Fibroblast of lung (primary cell): Measurements from ENCODE around the gene PAM. TPM values are rescaled to one million over a fixed set of nuclear protein-coding genes. Genes with fewer than 3 reads are reported as not detected.

ENCODE experiments used
- DNase-seq, 2 donors: peaks; one replicate each; pipeline versions ENCODE4 v3.0.0 to v3.0.0-alpha.2; 2010; ENCODE audit warnings: low read depth in 2 of 2
- H2AFZ ChIP-seq: 2 replicates; pipeline ENCODE4 v1.5.1; 2012; ENCODE audit warnings: low read length, control low read depth, inconsistent platforms
- H3K27ac ChIP-seq: 2 replicates; pipeline ENCODE4 v1.5.1; 2011; ENCODE audit warnings: low read length, control low read depth; ENCODE audit not compliant: insufficient read depth
- H3K27me3 ChIP-seq: 2 replicates; pipeline ENCODE4 v1.5.1; 2011; ENCODE audit warnings: mild to moderate bottlenecking, low read length; ENCODE audit not compliant: control insufficient read depth, insufficient read depth
- H3K36me3 ChIP-seq: 2 replicates; pipeline ENCODE4 v1.5.1; 2011; ENCODE audit warnings: low read length; ENCODE audit not compliant: control insufficient read depth, insufficient read depth
- H3K4me1 ChIP-seq: 2 replicates; pipeline ENCODE4 v1.5.1; 2011; ENCODE audit warnings: low read length; ENCODE audit not compliant: control insufficient read depth, insufficient read depth; ENCODE audit errors: extremely low read depth
- H3K4me2 ChIP-seq: 2 replicates; pipeline ENCODE4 v1.5.1; 2011; ENCODE audit warnings: low read length, control low read depth; ENCODE audit not compliant: insufficient read depth; ENCODE audit errors: extremely low read depth
- H3K4me3 ChIP-seq, 4 experiments: fragments of 200-600 bp in 1 of 4; sonication (generic) in 1 of 4; replicated peaks in 1 of 4; 2 replicates each; pipeline ENCODE4 v1.5.1; 2011 to 2016; ENCODE audit warnings: low read length in 4 of 4, low read depth in 3 of 4, mild to moderate bottlenecking in 3 of 4, control low read depth in 2 of 4, inconsistent platforms in 1 of 4, mixed read lengths in 1 of 4; ENCODE audit not compliant: insufficient read depth in 1 of 4; ENCODE audit errors: control extremely low read depth in 1 of 4
- H3K79me2 ChIP-seq: 2 replicates; pipeline ENCODE4 v1.5.1; 2012; ENCODE audit warnings: mild to moderate bottlenecking, low read length, inconsistent platforms; ENCODE audit not compliant: control insufficient read depth, insufficient read depth
- H3K9ac ChIP-seq: 2 replicates; pipeline ENCODE4 v1.5.1; 2011; ENCODE audit warnings: mild to moderate bottlenecking, low read length, control low read depth; ENCODE audit not compliant: insufficient read depth
- H3K9me3 ChIP-seq: 2 replicates; pipeline ENCODE4 v1.5.1; 2012; ENCODE audit warnings: low read depth, low read length; ENCODE audit not compliant: control insufficient read depth, insufficient read depth
- H4K20me1 ChIP-seq: 2 replicates; pipeline ENCODE4 v1.5.1; 2011; ENCODE audit warnings: low read length; ENCODE audit not compliant: control insufficient read depth, insufficient read depth; ENCODE audit errors: extremely low read depth
- EZH2 ChIP-seq: IDR thresholded peaks from 2 replicates; pipeline ENCODE4 v1.5.1; 2012; ENCODE audit warnings: low read length, control low read depth, mild to moderate bottlenecking; ENCODE audit errors: missing control alignments
- polyA plus RNA-seq, 2 donors: library from polyadenylated mRNA; depleted of rRNA in 1 of 2; stranded (reverse) in 1 of 2; unstranded in 1 of 2; fragments of >200 nt; gene quantifications; 2 replicates each; pipeline ENCODE4 v1.2.1, GENCODE V29; 2011 to 2012; ENCODE audit warnings: missing spikeins in 1 of 2
- total RNA-seq: library from RNA; depleted of rRNA; stranded (reverse); fragments of >200 nt; gene quantifications from 2 replicates; pipeline ENCODE4 v1.2.1, GENCODE V29; 2014
- TF ChIP-seq, protein P1 (sequence below), 2 donors: IDR thresholded peaks in 1 of 2; conservative IDR thresholded peaks in 1 of 2; 1 replicate in 1 of 2; 2 replicates in 1 of 2; pipeline ENCODE4 v1.5.1; 2011 to 2012; ENCODE audit warnings: low read length in 2 of 2, control low read depth in 1 of 2, inconsistent platforms in 1 of 2, low read depth in 1 of 2, mild to moderate bottlenecking in 1 of 2

Gene PAM
- total and polyA plus RNA-seq, 2 donors (not counting 1 experiment from before 2014, with no cell fraction given) = 404 to 405 TPM

GRCh38 chr5:102823441-102823874 lies 68.4 kb downstream of the PAM start:
- no peaks in the 10 kb centered on the region for H3K79me2 ChIP-seq
- no peaks in the 10 kb centered on the region for H4K20me1 ChIP-seq
- TF ChIP-seq EZH2 = no peak
- TF ChIP-seq, protein P1, sequence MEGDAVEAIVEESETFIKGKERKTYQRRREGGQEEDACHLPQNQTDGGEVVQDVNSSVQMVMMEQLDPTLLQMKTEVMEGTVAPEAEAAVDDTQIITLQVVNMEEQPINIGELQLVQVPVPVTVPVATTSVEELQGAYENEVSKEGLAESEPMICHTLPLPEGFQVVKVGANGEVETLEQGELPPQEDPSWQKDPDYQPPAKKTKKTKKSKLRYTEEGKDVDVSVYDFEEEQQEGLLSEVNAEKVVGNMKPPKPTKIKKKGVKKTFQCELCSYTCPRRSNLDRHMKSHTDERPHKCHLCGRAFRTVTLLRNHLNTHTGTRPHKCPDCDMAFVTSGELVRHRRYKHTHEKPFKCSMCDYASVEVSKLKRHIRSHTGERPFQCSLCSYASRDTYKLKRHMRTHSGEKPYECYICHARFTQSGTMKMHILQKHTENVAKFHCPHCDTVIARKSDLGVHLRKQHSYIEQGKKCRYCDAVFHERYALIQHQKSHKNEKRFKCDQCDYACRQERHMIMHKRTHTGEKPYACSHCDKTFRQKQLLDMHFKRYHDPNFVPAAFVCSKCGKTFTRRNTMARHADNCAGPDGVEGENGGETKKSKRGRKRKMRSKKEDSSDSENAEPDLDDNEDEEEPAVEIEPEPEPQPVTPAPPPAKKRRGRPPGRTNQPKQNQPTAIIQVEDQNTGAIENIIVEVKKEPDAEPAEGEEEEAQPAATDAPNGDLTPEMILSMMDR (conservative IDR thresholded peaks at IDR 0.05 in 1 of 2, IDR thresholded peaks at IDR 0.05 in 1 of 2; ENCODE audit: low read depth in 1 of 2, low read length in 2 of 2) = no peak
- peak; percentile 28 to 91 for DNase-seq
- H3K27ac ChIP-seq = no peak overlapping the region
- H3K4me2 ChIP-seq = no peak overlapping the region
- H3K27me3 ChIP-seq = no peaks in the 10 kb centered on the region
- no peaks in the 10 kb centered on the region for H3K9me3 ChIP-seq
- H3K36me3 ChIP-seq = no peaks in the 10 kb centered on the region
- H2AFZ ChIP-seq = no peak overlapping the region
- H3K4me1 ChIP-seq = peaks cover 2% of the 10 kb centered on the region
- no peak overlapping the region for H3K9ac ChIP-seq
- H3K4me3 ChIP-seq = no peak overlapping the region

- Histone ChIP-seq H3K4me2 (no peak overlapping the region), H3K9ac (no peak overlapping the region), H3K27me3 (no peaks in the 10 kb centered on the region), H3K4me3 (no peak overlapping the region), H4K20me1 (no peaks in the 10 kb centered on the region), H2AFZ (no peak overlapping the region), H3K9me3 (no peaks in the 10 kb centered on the region), H3K79me2 (no peaks in the 10 kb centered on the region), H3K27ac (no peak overlapping the region), H3K4me1 (peaks cover 2% of the 10 kb centered on the region), H3K36me3 (no peaks in the 10 kb centered on the region)
- TF ChIP-seq, protein P1 (conservative IDR thresholded peaks at IDR 0.05 in 1 of 2, IDR thresholded peaks at IDR 0.05 in 1 of 2; ENCODE audit: low read depth in 1 of 2, low read length in 2 of 2) = no peak
- TF ChIP-seq EZH2 = no peak
- no peak for DNase-seq
Observed at GRCh38 chr5:102826629-102827028, 71.5 kb downstream of the PAM start.

GRCh38 chr5:102830241-102830640 lies 75.1 kb downstream of the PAM start:
- Histone ChIP-seq H3K4me2 (no peak overlapping the region), H3K4me1 (peaks cover 2% of the 10 kb centered on the region), H2AFZ (no peak overlapping the region), H3K9me3 (no peaks in the 10 kb centered on the region), H4K20me1 (no peaks in the 10 kb centered on the region), H3K27ac (no peak overlapping the region), H3K4me3 (no peak overlapping the region), H3K36me3 (no peaks in the 10 kb centered on the region), H3K9ac (no peak overlapping the region), H3K79me2 (no peaks in the 10 kb centered on the region), H3K27me3 (no peaks in the 10 kb centered on the region)
- no peak for DNase-seq
- TF ChIP-seq EZH2 = no peak
- TF ChIP-seq, protein P1 (conservative IDR thresholded peaks at IDR 0.05 in 1 of 2, IDR thresholded peaks at IDR 0.05 in 1 of 2; ENCODE audit: low read depth in 1 of 2, low read length in 2 of 2) = no peak
